HG02588 (cell line): ENCODE data around the gene INSC.

Experiments used
- ATAC-seq: cut with Tn5 transposase; IDR thresholded peaks from one replicate; pipeline ENCODE4 v1.9.1; 2021; ENCODE audit warnings: mild to moderate bottlenecking, moderate library complexity; ENCODE audit not compliant: unreplicated experiment

Gene INSC

GRCh38 chr11:15145615-15146014 is 30.9 kb downstream of the INSC start:
- ATAC-seq, result no peak

GRCh38 chr11:15146271-15147003 is 31.7 kb downstream of the INSC start:
- no peak for ATAC-seq

GRCh38 chr11:15148169-15148568 is 33.4 kb downstream of the INSC start:
- no peak for ATAC-seq

- ATAC-seq, result no peak
Observed at GRCh38 chr11:15149050-15149449, 34.3 kb downstream of the INSC start.

GRCh38 chr11:15150507-15150906 is 35.8 kb downstream of the INSC start:
- no peak for ATAC-seq

- no peak for ATAC-seq
Observed at GRCh38 chr11:15153231-15153630, 38.5 kb downstream of the INSC start.

GRCh38 chr11:15157181-15157580 is 42.5 kb downstream of the INSC start:
- ATAC-seq, result no peak

- ATAC-seq, result no peak
Observed at GRCh38 chr11:15157606-15158137, 42.9 kb downstream of the INSC start.

GRCh38 chr11:15158351-15159015 is 43.8 kb downstream of the INSC start:
- no peak for ATAC-seq

- ATAC-seq, result no peak
Observed at GRCh38 chr11:15159085-15159484, 44.4 kb downstream of the INSC start.

- no peak for ATAC-seq
Observed at GRCh38 chr11:15161790-15162189, 47.1 kb downstream of the INSC start.

- ATAC-seq, result no peak
Observed at GRCh38 chr11:15163136-15163535, 48.4 kb downstream of the INSC start.

- ATAC-seq, result no peak
Observed at GRCh38 chr11:15166204-15166603, 51.5 kb downstream of the INSC start.

- no peak for ATAC-seq
Observed at GRCh38 chr11:15169815-15170551, 55.3 kb downstream of the INSC start.

GRCh38 chr11:15170698-15171097 is 56.0 kb downstream of the INSC start:
- ATAC-seq, result no peak

GRCh38 chr11:15171956-15172355 is 57.2 kb downstream of the INSC start:
- no peak for ATAC-seq

GRCh38 chr11:15175831-15176230 is 61.1 kb downstream of the INSC start:
- no peak for ATAC-seq

- ATAC-seq, result no peak
Observed at GRCh38 chr11:15176646-15177163, 62.0 kb downstream of the INSC start.

GRCh38 chr11:15177491-15177890 is 62.8 kb downstream of the INSC start:
- no peak for ATAC-seq

GRCh38 chr11:15178214-15178613 is 63.5 kb downstream of the INSC start:
- no peak for ATAC-seq

- ATAC-seq, result no peak
Observed at GRCh38 chr11:15179167-15179566, 64.4 kb downstream of the INSC start.
